Caco-2 (cell line): ENCODE measurements around the gene NPHS2. TPM values are rescaled to one million over a fixed set of nuclear protein-coding genes. Genes with fewer than 3 reads are reported as not detected.

Source experiments
- BruUV-seq: library from RNA; stranded (reverse); fragments of 400-500 nt; replicated peaks from 2 replicates; lab custom pipeline; 2021; lab: Mats Ljungman, UMichigan
- CTCF ChIA-PET: fragments of 300-600 bp; sonication (Branson Sonifier 250); formaldehyde crosslinking; loops from one replicate; lab custom pipeline; 2022; ENCODE audit warnings: antibody characterized with exemption; lab: Charles Lee
- POLR2A ChIA-PET: fragments of 300-600 bp; sonication (Branson Sonifier 250); formaldehyde crosslinking; loops from one replicate; lab custom pipeline; 2022; ENCODE audit warnings: antibody characterized with exemption; lab: Charles Lee
- DNase-seq, 2 experiments: peaks; one replicate each; pipeline versions ENCODE4 v3.0.0 to v3.0.0-alpha.2; 2020 to 2022
- H3K27me3 ChIP-seq: replicated peaks from 2 replicates; pipeline ENCODE4 v1.6.0; 2011; ENCODE audit warnings: low read length; ENCODE audit not compliant: control insufficient read depth, insufficient read depth
- H3K36me3 ChIP-seq: 2 replicates; pipeline ENCODE4 v1.5.1; 2011; ENCODE audit warnings: low read length; ENCODE audit not compliant: control insufficient read depth, insufficient read depth
- H3K4me1 ChIP-seq: fragments of 250-450 bp; sonication (Bioruptor Pico); 2 replicates; pipeline ENCODE4 v1.5.1; 2020; ENCODE audit warnings: mild to moderate bottlenecking
- H3K4me3 ChIP-seq: 2 replicates; pipeline ENCODE4 v1.5.1; 2011; ENCODE audit warnings: low read depth, mild to moderate bottlenecking, control low read depth, low read length
- H3K9me3 ChIP-seq: fragments of 250-450 bp; sonication (Bioruptor Pico); 2 replicates; pipeline ENCODE4 v1.5.1; 2020; ENCODE audit warnings: mild to moderate bottlenecking, moderate library complexity
- H3K27ac Mint-ChIP-seq: one replicate; pipeline ENCODE4 v1.8.0; 2022; ENCODE audit warnings: mixed read lengths; ENCODE audit not compliant: unreplicated experiment
- H3K27me3 Mint-ChIP-seq: one replicate; pipeline ENCODE4 v1.8.0; 2022; ENCODE audit warnings: mixed read lengths; ENCODE audit not compliant: insufficient read depth, unreplicated experiment
- H3K36me3 Mint-ChIP-seq: one replicate; pipeline ENCODE4 v1.8.0; 2022; ENCODE audit warnings: mild to moderate bottlenecking, mixed read lengths; ENCODE audit not compliant: insufficient read depth, unreplicated experiment
- H3K4me1 Mint-ChIP-seq: one replicate; pipeline ENCODE4 v1.8.0; 2022; ENCODE audit warnings: low read depth, mixed read lengths; ENCODE audit not compliant: unreplicated experiment
- H3K4me3 Mint-ChIP-seq: one replicate; pipeline ENCODE4 v1.8.0; 2022; ENCODE audit warnings: mild to moderate bottlenecking, moderate library complexity, mixed read lengths; ENCODE audit not compliant: unreplicated experiment
- H3K9me3 Mint-ChIP-seq: one replicate; pipeline ENCODE4 v1.8.0; 2022; ENCODE audit warnings: mixed read lengths; ENCODE audit not compliant: unreplicated experiment
- CTCF ChIP-seq, 2 experiments: fragments of 200-600 bp in 1 of 2; IDR thresholded peaks; 1 replicate in 1 of 2; 2 replicates in 1 of 2; pipeline versions ENCODE4 v1.5.1 to v1.8.0; 2011 to 2022; ENCODE audit warnings: antibody characterized with exemption in 1 of 2, control low read depth in 1 of 2, inconsistent platforms in 1 of 2, low read depth in 1 of 2, low read length in 1 of 2, mild to moderate bottlenecking in 1 of 2, moderate library complexity in 1 of 2; ENCODE audit not compliant: insufficient read depth in 1 of 2, severe bottlenecking in 1 of 2, unreplicated experiment in 1 of 2
- intact Hi-C: fragments of 100-400 bp; cut with micrococcal nuclease; formaldehyde crosslinking; loops from one replicate; pipeline ENCODE4 v1.10.0; 2022; ENCODE audit not compliant: unreplicated experiment
- total RNA-seq: library from RNA; stranded (reverse); gene quantifications from 2 replicates; pipeline ENCODE4 v1.2.3, GENCODE V29; 2022

Gene NPHS2
- total RNA-seq, 1 experiment from 2014 or later = not detected

DNA sequence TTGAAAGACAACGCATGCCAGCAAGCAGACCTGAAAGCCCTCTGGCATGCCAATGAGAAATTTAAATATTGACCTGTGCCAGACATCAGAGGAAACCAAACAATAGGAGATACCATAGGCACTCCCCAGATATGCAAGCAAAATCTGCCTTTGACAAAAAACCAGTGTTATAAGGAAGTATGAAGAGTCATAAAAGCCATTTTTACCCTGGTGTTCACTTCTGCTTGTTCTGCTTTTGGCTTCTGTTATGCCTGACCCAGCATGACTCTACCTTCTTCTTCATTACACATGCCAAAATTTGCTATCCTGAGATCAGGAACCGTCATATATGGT is 26.4 kb downstream of the NPHS2 start:
- Mint-ChIP-seq H3K4me3 (no peak overlapping the region), H3K36me3 (no peaks in the 10 kb centered on the region), H3K27me3 (no peaks in the 10 kb centered on the region), H3K9me3 (no peaks in the 10 kb centered on the region), H3K4me1 (no peaks in the 10 kb centered on the region), H3K27ac (no peak overlapping the region)
- POLR2A ChIA-PET = no interaction called here
- intact Hi-C loops = no loop called here
- H3K27me3 ChIP-seq = no peaks in the 10 kb centered on the region
- H3K36me3 ChIP-seq = no peaks in the 10 kb centered on the region
- CTCF ChIA-PET = no interaction called here
- peaks cover 7% of the 10 kb centered on the region; the same call in 1 of the 2 replicates for H3K4me1 ChIP-seq
- no peak for DNase-seq
- no peak overlapping the region for H3K4me3 ChIP-seq
- TF ChIP-seq CTCF (IDR thresholded peaks at IDR 0.05; ENCODE audit: insufficient read depth in 1 of 2, low read depth in 1 of 2, low read length in 1 of 2, severe bottlenecking in 1 of 2, unreplicated experiment in 1 of 2) = no peak
- no peaks in the 10 kb centered on the region for H3K9me3 ChIP-seq
- no TSS peak for BruUV-seq

GRCh38 chr1:179548666-179549367 is 26.9 kb downstream of the NPHS2 start:
- Mint-ChIP-seq H3K4me3 (no peak overlapping the region), H3K27me3 (no peaks in the 10 kb centered on the region), H3K4me1 (no peaks in the 10 kb centered on the region), H3K9me3 (no peaks in the 10 kb centered on the region), H3K36me3 (no peaks in the 10 kb centered on the region), H3K27ac (no peak overlapping the region)
- POLR2A ChIA-PET = no interaction called here
- CTCF ChIA-PET = no interaction called here
- no peak for TF ChIP-seq CTCF (IDR thresholded peaks at IDR 0.05; ENCODE audit: insufficient read depth in 1 of 2, low read depth in 1 of 2, low read length in 1 of 2, severe bottlenecking in 1 of 2, unreplicated experiment in 1 of 2)
- BruUV-seq = no TSS peak
- intact Hi-C loops = no loop called here
- Histone ChIP-seq H3K27me3 (no peaks in the 10 kb centered on the region), H3K4me3 (no peak overlapping the region), H3K9me3 (no peaks in the 10 kb centered on the region), H3K36me3 (no peaks in the 10 kb centered on the region), H3K4me1 (peaks cover 7% of the 10 kb centered on the region; the same call in 1 of the 2 replicates)
- DNase-seq = no peak

DNA sequence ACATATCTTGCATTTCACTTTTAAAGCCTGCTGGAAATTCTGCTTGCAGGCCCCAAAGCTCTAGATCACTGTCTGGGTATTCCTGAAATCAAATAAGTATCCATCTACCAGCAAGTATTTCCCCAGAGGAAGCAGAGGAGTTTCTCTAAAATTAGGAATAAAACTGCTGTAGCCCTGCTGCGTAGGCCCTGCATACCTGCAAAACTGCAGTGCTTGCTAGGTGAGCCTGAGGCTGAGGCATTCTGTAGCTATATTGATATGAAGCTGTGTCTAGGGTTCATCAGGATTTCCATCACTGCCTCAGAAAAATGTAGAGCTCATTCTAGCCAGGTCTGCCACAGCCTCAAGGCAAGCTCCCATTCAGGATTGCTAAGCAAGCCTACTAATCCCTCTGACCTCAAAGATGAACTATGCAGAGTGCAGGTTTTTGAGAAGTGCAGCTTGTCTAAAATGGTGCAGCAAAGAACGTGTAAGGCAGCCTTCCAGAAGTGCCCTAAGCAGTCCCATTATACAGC is 28.7 kb downstream of the NPHS2 start:
- DNase-seq = no peak
- Mint-ChIP-seq H3K27me3 (peaks cover 4% of the 10 kb centered on the region), H3K4me3 (no peak overlapping the region), H3K27ac (no peak overlapping the region), H3K36me3 (no peaks in the 10 kb centered on the region), H3K4me1 (no peaks in the 10 kb centered on the region), H3K9me3 (no peaks in the 10 kb centered on the region)
- H3K36me3 ChIP-seq = no peaks in the 10 kb centered on the region
- intact Hi-C loops = no loop called here
- H3K9me3 ChIP-seq = no peaks in the 10 kb centered on the region
- H3K4me3 ChIP-seq = no peak overlapping the region
- CTCF ChIA-PET = no interaction called here
- BruUV-seq = no TSS peak
- POLR2A ChIA-PET = no interaction called here
- no peak for TF ChIP-seq CTCF (IDR thresholded peaks at IDR 0.05; ENCODE audit: insufficient read depth in 1 of 2, low read depth in 1 of 2, low read length in 1 of 2, severe bottlenecking in 1 of 2, unreplicated experiment in 1 of 2)
- H3K4me1 ChIP-seq = peaks cover 7% of the 10 kb centered on the region; the same call in 1 of the 2 replicates
- H3K27me3 ChIP-seq = no peaks in the 10 kb centered on the region
